ENCODE results near the gene SMARCD2. TPM values are rescaled to one million over a fixed set of nuclear protein-coding genes. Genes with fewer than 3 reads are reported as not detected.
"Not testable (repeated sequence)": the region's sequence is repeated elsewhere in the genome, so short reads cannot be mapped to it uniquely, and the experiment has no call there.

The SMARCD2 gene
- total RNA-seq, 1 donor from 2014 or later, result 68.3 TPM

- ATAC-seq, result no peak
These were observed 41.7 kb downstream of the SMARCD2 start for GRCh38 chr17:63800783-63801182.

- ATAC-seq, result no peak
These were observed 43.8 kb downstream of the SMARCD2 start for GRCh38 chr17:63798572-63799106.

GRCh38 chr17:63796375-63796774, 46.1 kb downstream of the SMARCD2 start:
- ATAC-seq, result not testable (repeated sequence)

GRCh38 chr17:63792055-63792729, 50.3 kb downstream of the SMARCD2 start:
- ATAC-seq, result no peak

GRCh38 chr17:63790057-63790456, 52.4 kb downstream of the SMARCD2 start:
- no peak for ATAC-seq

GRCh38 chr17:63786971-63787711, 55.3 kb downstream of the SMARCD2 start:
- peak; percentile 99 for ATAC-seq

GRCh38 chr17:63786117-63786516, 56.4 kb downstream of the SMARCD2 start:
- ATAC-seq, result no peak

GRCh38 chr17:63785556-63785955, 56.9 kb downstream of the SMARCD2 start:
- no peak for ATAC-seq

GRCh38 chr17:63783522-63783921, 59.0 kb downstream of the SMARCD2 start:
- ATAC-seq, result no peak

Other genes with a start within 250 kb of the SMARCD2 start
- gene TACO1, start 241.8 kb downstream of the SMARCD2 start, total RNA-seq, result 18.0 TPM
- gene MAP3K3, start 220.3 kb downstream of the SMARCD2 start, total RNA-seq, result 9.2 TPM
- gene LIMD2, start 142.6 kb downstream of the SMARCD2 start, total RNA-seq, result 2.8 TPM
- 22.2 TPM for gene STRADA, start 100.9 kb downstream of the SMARCD2 start, total RNA-seq
- gene CCDC47, start 69.1 kb downstream of the SMARCD2 start, total RNA-seq, result 50.6 TPM
- 56.1 TPM for gene DDX42, start 68.5 kb downstream of the SMARCD2 start, total RNA-seq
- 102 TPM for gene PSMC5, start 15.3 kb downstream of the SMARCD2 start, total RNA-seq
- 18.7 TPM for gene FTSJ3, start 15.0 kb downstream of the SMARCD2 start, total RNA-seq
- not detected for gene CSH2, start 31.0 kb upstream of the SMARCD2 start, total RNA-seq
- gene GH2, start 39.3 kb upstream of the SMARCD2 start, total RNA-seq, result not detected
- not detected for gene CSH1, start 53.9 kb upstream of the SMARCD2 start, total RNA-seq
- not detected for gene CSHL1, start 68.6 kb upstream of the SMARCD2 start, total RNA-seq
- gene GH1, start 76.2 kb upstream of the SMARCD2 start, total RNA-seq, result not detected
- 1.9 TPM for gene CD79B, start 89.6 kb upstream of the SMARCD2 start, total RNA-seq
- gene SCN4A, start 130.2 kb upstream of the SMARCD2 start, total RNA-seq, result 0.12 TPM
- not detected for gene PRR29, start 155.7 kb upstream of the SMARCD2 start, total RNA-seq
- 3.5 TPM for gene ICAM2, start 177.9 kb upstream of the SMARCD2 start, total RNA-seq

Data from esophagus mucosa (tissue), 1 donor.